Stimulated activated CD8-positive, alpha-beta memory T cell treated with anti-CD3 and anti-CD28 coated beads, Interleukin-12 subunit alpha, Interleukin-12 subunit beta, amount 100 ng/mL, for 4 hours (primary cell): ENCODE measurements around the gene FXYD3.

Source experiments
- DNase-seq: peaks from one replicate; pipeline ENCODE4 v3.0.0-alpha.2; 2020; ENCODE audit warnings: low read depth

The FXYD3 gene

DNA sequence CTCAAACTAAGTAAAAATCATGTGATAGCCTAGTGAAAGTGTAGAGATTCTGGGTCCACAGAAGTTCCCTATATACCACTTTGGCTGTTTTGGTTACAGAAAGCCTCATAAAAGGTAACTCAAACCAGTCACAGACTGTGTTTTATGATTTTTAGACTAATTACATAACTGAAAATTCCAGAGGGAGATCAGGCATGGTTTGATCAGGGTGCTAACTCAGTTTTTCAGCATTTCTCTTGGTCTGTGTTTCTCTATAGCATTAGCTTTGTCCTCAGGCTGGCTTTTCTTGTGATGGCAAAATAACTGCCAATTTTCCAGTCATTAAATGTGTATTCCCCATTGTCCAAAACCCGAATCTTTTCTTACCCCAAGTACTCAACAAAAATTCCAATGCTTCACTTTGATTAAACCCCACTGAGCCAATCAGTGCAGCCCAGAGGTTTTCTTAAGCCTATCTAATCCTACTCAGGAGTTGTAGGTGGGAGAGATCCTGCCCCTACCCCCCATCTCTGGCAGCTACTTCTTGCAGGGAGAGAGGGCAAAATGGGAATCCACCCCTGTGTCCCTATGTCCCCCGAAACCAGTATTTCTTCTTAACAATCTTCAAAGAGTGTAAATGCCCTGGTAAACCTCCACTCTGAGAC, 8.6 kb upstream of the FXYD3 start:
- DNase-seq: no peak

DNA sequence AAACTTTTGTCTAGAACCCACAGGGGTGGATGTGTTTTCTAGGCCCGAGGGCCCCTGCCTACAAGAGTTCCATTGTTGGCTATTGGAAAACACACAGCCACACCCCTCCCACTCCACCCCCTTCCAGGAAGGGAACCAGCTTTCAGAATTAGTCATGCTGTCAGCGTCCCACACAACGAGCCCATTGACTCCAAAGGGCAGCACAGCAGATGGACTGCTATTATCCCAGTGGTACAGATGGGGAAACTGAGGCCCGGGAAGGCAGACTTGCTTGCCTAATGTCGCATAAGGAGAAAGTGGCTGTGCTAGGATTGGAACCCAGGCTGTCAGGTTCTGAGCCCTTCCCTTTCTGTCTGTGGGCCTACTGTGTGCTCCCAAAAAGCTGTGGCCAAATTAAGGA, 8.1 kb upstream of the FXYD3 start:
- DNase-seq: no peak

DNA sequence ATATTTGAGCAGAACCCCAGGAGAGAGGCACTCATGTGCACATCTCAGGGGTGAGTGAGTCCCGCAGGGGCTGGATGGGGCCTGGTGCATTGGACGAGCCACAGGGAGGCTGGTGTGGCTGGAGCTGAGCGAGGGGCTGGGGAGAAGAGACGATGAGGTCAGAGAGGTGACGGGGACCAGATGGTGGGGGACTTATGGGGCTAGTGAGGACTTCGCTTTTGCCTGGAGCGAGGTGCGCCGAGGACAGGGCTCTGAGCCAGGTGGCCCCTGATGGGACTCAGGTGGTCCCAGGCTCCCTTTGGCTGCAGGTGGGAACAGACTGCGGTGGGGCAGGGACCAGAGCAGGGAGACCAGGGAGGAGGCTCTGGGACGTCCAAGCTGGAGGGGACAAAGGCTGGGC, 6.9 kb upstream of the FXYD3 start:
- no peak for DNase-seq

DNA sequence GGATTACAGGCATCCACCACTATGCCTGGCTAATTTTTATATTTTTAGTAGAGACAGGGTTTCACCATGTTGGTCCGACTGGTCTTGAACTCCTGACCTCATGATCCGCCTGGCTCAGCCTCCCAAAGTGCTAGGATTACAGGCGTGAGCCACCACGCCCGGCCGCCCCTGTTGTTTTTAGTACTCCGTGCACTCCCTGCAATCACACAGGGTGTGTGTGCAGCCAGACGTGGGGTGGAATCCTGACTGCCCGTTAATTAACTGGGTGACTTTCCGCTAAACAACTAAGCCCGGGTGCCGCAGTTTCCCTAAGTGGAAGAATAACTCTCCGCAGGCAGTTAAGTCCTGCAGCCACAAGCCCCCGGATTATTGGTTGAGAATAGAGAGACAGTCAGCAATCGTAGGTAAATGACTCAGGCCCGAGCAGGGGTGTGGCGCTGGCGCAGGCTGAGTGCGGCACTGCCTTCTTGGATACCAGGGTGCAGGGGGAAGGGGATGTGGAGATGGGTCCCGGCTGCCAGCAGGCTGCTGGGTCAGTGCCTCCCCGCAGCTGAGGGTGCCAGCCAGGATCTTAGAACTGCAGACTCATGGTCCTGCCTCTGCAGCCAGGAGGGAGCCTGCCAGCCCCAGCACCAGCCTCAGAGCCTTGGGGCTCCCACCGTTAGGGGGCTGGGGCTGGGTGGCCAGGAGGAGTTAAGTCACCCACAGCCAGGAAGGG, 6.1 kb upstream of the FXYD3 start:
- no peak for DNase-seq

DNA sequence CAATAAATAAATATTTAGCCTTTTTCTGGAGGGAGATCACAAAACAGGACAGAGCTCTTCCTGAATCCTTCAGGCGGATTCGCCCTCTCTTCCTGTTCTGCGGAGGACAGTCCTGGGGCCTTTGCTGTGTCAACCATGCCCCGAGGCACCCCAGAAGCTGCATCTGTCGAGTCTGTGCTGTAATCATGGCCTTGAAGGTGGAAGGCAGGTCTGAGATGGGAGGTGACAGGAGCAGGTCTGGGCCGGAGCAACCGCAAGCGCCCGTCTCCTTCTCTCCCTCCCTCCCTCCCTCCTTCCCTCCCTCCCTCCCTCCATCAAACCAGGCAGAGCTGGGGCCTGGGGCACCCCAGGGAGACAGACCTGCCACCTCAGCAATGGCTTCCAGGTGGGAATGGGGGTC, 4.6 kb upstream of the FXYD3 start:
- no peak for DNase-seq

DNA sequence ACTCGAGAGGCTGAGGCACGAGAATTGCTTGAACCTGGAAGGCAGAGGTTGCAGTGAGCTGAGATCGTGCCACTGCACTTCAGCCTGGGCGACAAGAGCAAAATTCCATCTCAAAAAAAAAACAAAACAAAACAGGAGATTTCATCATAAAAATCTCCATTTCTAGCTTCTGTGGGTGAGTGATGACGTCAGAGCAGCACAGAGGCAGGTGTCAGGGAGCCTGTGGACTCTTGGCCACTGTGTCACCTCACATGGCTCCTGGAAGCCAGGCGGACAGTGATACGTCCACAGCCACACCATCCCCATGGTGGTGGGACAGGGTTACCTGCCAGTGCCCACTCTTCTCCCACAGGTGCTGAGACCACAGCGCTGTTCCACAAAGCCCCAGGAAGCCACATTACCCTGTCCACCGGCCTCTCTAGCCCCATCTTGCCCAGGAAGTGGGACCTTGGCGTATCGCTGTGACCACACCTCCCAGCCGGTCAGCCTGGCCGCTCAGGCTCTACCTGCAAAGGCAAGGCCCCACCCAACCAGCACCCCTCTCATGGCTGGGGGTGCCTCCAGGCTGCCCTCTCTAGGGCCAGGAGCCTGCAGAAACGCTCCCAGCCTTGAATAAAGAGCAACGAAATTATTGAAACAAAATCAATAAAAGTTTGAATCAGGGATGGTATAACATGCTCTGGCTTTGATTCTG, 2.5 kb upstream of the FXYD3 start:
- no peak for DNase-seq

DNA sequence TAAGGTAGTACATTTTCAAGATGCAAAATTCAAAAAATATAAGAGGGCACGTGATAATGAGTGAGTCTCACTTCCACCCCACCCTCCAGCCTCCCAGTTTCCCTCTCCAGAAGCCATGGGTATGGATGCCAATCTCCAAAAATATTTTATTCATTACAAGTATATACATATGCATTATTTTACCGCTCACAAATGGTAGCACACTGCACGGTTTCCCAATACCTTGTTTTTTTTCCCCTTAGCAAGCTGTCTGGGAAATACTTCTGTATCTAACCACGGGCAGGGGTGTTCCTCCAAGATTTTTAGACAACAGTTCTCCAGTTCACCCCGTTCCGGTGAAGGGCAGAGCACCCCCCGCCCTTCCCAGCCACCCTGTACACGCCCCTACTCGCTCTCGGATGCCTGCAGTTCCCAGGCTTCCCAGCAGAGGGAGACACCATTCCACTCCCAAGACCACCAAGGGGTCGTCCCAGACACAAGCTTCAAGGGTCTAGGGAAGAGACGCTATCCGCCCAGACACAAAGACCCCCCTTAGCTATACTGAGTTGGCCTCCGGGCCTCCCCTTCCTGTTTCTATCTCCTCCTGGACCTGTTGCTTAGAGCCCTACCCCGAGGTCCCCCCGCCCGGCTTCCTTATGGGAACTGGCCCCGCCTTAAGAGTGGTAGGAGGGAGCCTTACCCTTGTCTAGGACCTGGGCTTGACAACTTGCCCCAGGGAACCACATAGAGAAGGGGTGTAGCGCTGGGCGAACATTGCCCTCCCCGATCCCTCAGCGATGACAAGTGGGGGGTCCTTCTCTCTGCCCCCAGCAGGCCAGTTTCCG, 1.1 kb upstream of the FXYD3 start:
- DNase-seq: peak; percentile 45

DNA sequence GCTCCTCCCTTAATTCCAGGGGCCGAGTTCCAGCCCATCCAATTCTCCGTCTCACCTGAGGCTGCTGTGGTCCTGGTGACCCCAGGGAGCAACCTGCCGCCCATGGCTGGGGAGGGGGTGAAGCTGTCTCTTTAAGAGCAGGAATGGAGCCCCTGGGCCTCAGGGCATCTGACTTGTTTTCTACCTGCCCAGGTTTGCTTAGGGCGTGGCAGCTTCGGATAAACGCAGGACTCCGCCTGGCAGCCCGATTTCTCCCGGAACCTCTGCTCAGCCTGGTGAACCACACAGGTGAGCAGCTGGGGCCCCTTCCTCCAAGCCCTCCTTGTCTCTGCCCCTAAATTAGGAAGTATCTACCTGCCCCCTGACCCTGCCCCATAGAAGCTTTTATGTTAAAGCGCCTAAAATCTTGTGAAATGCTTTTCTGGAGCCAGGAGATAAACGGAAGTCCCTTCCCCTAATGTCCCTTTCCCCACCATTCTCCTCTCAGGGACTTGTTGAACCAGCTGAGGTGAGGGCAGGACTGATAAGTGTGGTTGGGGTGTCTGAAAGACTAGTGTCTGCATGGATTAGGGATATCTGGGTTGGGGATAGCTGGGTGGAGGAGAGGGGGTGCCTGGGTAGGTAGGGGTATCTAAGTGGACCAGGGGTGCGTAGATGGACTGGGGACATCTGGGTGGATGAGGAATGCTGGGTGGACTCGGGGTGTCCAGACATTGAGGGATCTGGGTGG, 614 bp downstream of the FXYD3 start:
- no peak for DNase-seq

DNA sequence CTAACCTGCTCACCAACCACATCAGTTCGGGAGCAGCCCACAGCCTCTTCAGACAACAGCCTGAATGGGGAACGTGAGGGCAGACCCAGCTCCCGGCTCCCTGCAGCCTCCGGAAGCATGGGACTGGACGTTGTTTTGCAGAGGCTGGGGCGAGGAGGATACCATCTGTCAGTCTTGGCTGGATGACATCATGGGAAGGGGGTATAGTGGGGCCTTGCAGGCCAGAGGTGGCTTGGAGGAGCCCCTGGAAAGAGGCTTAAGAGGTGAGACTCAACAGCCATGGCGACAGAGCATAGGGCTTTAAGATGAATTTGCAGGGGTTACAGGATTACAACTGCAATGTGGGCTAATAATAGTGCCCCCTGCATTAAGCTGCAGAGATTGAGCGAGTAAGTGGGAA, 1.5 kb downstream of the FXYD3 start:
- DNase-seq: no peak

DNA sequence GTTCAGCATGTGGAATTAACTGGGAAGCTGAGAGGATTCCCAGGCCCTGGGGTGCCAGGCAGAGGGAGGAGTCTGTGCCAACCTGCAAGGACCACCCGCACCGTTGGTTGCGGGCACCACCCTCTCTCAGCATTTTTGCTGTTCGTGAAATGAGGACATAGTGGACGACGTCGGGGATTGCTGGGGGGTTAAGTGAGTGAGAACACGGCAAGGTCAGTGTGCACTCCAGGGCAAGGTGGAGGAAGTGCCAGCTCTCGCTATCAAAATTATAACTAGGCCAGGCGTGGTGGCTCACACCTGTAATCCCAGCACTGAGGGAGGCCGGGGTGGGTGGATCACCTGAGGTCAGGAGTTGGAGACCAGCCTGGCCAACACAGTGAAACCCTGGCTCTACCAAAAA, 2.2 kb downstream of the FXYD3 start:
- DNase-seq: no peak

DNA sequence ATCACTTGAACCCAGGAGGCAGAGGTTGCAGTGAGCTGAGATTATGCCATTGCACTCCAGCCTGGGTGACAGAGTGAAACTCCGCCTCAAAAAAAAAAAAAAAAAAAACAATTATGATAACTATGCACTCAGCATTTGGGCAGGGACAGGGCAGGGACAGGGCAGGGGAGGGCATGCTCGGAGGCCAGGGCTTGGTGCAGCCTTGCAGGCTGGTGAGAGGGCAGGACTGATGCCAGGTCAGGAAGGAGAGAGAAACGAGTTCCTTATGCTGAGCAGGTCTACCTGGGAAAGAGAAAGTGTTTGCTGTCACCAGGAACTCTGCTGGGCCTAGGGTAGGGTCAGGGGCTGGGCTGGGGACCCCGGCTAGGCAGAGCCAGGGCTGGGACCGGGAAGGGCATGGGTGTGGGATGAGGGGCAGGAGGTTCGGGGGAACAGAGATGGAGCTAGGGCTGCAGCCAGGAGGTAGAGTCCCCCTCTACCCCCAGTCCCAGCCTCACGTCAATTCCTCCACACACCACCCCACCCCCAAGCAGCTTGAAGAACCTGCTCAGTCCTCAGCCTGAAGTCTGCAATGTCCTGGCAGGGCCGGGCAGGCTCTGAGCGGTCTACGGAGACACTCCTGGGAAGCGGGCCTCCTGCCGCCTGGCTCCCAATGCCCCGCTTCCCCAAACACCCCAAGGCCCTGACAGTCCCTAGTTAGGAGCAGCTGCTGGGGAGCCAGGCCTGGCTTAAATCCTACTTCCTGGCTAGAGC, 2.8 kb downstream of the FXYD3 start:
- DNase-seq: no peak

DNA sequence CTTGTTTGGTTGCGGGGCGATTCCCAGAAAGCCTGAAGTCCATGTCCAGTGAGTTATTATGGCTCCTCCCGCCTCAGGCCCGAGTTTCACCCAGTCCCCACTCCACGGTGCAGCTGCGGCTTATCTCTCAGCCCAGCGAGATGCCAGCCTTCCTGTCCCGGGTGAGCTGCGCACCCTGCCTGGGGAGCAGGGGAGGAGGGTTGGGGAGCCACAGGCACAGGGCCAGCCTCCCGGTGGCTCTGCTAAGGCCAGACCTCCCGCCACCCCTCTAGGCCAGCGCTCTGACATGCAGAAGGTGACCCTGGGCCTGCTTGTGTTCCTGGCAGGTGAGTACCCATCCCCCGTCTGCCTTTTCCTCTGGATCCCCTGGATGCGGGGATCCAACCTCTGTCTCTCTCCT, 3.5 kb downstream of the FXYD3 start:
- DNase-seq: no peak

DNA sequence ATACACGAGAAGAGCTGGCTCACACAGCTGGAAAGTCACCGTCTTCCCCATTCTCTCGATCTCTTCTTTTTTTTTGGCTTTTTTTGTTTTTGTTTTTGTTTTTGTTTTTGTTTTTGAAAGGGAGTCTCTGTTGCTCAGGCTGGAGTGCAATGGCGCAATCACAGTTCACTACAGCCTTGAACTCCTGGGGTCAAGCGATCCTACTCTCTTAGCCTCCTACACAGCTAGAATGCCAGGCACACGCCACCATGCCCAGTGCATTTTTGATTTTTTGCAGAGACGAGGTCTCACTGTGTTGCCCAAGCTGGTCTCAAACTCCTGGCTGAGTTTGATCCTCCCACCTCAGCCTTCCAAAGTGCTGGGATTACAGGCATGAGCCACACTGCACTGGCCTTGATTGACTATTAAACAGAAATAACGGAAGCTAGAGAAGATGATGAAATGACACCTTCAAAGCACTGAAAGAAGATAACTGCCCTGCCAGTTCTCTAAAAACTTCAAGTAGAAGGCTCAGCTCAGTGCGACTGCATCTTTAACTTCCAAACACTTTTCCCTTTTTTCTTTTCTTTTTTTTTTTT, 4.0 kb downstream of the FXYD3 start:
- no peak for DNase-seq

DNA sequence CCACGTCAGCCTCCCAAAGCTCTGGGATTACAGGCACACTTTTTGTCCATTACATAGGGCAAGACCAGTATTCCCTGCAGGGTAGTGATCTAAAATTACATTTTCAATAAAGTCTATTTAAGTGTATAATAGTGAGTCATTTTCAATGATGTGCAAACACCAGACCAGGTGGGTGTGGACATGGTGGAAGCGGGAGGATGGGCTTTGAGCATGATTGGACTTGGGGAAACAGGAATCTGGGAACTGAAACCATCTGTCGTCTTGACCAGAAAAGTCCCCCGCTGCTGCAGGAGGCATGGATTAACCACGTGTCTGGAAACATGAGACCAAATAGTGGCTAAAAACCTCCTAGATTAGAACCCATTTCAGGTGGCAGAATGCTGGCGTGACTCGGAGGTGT, 4.9 kb downstream of the FXYD3 start:
- DNase-seq: no peak

DNA sequence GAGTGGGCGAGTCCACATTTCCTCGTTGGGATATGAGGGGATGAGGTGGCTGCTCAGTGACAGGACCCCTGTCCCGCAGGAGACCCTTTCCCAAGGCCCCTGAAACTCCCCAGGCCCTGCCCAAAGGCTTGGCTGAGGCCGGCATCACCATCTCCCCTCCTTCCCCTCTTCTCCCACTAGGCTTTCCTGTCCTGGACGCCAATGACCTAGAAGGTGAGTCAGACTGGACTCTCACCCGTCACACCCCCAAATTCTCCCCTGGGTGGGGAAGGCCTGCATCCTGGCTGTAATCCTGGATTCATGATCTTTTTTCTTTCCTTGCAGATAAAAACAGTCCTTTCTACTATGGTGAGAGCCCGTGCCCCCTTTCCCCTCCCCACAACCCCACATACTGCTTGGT, 5.3 kb downstream of the FXYD3 start:
- no peak for DNase-seq

DNA sequence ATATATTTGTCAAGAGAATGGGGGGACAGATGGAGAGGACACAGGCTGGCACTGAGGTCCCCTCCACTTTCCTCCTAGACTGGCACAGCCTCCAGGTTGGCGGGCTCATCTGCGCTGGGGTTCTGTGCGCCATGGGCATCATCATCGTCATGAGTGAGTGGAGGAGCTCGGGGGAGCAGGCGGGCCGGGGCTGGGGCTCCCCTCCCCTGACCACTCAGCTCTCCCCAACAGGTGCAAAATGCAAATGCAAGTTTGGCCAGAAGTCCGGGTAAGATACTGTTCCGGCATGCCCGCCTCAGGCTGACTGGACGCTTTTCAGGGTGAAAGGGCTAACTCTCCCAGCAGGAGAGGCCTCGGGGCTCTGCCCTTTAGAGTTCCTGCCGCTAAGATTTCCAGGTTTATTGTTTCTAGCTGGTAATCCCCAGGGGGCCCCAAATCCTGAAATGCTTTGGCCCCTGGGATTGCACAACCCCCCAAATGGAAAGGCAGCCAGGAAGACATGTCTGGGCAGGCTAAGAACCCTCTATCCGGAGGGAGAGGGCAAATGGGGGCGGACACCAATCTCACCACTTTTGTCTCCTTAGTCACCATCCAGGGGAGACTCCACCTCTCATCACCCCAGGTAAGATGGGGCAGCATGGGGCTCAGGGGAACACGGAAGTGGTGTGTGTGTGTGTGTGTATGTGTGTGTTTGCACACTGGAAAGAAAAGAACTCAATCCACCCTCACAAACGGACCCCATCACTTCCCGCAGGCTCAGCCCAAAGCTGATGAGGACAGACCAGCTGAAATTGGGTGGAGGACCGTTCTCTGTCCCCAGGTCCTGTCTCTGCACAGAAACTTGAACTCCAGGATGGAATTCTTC, 7.3 kb downstream of the FXYD3 start:
- DNase-seq: no peak

DNA sequence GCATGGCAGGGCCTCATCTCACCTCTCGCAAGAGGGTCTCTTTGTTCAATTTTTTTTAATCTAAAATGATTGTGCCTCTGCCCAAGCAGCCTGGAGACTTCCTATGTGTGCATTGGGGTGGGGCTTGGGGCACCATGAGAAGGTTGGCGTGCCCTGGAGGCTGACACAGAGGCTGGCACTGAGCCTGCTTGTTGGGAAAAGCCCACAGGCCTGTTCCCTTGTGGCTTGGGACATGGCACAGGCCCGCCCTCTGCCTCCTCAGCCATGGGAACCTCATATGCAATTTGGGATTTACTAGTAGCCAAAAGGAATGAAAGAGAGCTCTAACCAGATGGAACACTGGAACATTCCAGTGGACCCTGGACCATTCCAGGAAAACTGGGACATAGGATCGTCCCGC, 8.0 kb downstream of the FXYD3 start:
- DNase-seq: no peak

DNA sequence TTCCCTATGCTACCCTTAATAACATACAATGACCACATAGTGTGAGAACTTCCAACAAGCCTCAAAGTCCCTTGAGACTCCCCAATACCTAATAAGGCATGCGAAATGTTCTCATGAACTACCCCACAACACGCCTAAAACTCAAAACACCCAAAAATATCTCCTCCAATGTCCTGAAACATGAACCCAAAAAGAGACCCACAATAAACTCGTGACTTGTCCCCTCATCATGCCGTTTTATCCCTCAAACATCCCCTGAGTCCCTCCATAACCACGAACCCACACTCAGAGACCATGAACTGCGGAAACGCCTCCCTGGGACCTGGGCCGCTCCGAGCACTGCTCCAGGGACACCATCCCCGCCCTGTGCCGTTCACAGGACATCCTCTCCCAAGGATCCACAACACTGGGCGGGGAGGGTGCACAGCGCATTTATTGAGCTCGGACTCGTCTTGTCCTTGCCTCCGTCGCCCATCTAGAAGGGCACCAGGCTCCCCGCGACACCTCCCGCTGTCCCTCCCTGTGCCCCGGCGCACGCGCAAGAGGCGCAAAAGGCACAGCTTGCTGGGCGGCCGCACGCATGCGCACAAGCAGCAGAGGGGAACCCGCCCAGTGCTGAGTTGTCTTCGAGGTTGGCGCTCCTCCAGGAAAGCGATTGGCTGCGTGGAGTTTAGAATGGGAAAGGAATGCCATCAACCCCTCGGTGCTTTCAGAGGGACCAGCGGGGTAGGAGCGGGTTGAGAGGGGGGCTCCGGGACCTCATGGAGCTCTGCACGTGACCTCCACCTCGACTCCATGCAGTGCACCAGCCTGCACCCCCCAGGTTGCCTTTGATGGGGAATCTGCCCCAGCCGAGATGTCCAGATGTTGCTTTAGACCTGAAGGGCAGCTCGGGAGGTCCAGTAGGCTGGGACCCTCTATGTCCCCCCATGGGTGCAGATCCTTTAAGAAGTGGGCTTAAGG, 8.8 kb downstream of the FXYD3 start:
- DNase-seq: peak; percentile 76

DNA sequence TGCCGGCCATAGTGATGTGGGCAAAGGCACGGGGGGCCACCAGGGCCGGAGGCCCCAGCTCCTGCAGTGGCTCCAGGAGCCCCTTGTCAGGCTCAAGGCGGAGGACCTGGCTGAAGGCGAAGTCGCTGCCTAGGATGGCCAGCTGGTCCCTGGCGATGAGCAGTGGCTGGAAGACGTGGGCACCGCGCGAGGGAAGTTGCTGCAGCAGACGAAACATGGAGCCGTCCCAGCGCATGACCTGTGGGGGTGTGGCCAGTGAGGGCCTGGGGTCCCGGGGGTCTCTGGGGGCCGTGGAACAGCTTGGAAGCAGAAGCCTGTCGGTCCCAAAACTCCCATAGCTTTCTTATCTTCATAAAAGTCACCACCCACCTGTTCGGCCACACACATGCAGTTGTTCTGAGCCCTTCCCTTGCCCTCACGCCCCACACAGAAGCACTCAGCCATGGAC, 9.7 kb downstream of the FXYD3 start:
- DNase-seq: no peak
